HL-60/S4 treated with phorbol 12-myristate 13-acetate at 8.2 ng/mL for 4 days and 3 days (cell line): ENCODE data around the gene LRWD1.
"Not testable (repeated sequence)": the region's sequence is repeated elsewhere in the genome, so short reads cannot be mapped to it uniquely, and the experiment has no call there.

Experiments used
- in situ Hi-C: fragments of 300-500 bp; cut with MboI; formaldehyde crosslinking; loops from 2 replicates; pipeline ENCODE4 v1.15.0; 2022; ENCODE audit warnings: low sequenced_read_pairs

LRWD1 gene

DNA sequence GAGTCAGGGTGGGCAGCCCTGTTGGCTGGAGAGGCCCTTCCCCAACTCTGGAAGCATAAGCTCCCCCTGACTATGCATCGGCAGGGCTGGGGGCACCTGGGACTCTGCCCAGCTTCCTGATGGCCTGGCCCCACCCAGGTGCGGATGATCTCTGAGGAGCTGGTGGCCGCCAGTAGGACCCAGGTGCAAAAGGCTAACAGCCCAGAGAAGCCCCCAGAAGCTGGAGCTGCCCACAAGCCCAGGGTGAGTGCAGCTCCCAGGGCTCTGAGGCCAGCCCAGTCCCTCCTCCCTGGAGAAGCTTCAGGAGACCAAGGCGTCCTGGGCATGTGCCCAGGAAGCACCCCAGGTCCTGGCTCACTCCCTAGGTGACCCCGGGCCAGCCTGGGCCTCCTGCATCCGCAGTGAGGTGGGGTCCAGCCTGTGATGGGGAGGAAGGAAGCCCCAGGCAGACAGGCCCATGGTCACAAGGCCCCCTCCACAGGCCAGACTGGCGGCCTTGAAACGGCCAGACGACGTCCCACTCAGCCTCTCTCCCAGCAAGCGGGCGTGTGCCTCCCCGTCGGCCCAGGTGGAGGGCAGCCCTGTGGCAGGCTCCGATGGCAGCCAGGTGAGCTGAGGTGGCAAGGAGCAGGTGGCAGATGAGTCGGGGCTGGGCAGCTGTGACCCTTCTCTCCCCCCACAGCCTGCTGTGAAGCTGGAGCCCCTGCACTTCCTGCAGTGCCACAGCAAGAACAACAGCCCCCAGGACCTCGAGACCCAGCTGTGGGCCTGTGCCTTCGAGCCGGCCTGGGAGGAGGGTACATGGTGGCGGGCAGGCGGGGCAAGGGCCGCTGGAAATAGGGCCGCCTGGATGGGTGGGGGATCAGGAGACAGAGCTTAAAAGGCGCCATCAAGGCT is 3.0 kb downstream of the LRWD1 start:
- in situ Hi-C loops, result no loop called here

DNA sequence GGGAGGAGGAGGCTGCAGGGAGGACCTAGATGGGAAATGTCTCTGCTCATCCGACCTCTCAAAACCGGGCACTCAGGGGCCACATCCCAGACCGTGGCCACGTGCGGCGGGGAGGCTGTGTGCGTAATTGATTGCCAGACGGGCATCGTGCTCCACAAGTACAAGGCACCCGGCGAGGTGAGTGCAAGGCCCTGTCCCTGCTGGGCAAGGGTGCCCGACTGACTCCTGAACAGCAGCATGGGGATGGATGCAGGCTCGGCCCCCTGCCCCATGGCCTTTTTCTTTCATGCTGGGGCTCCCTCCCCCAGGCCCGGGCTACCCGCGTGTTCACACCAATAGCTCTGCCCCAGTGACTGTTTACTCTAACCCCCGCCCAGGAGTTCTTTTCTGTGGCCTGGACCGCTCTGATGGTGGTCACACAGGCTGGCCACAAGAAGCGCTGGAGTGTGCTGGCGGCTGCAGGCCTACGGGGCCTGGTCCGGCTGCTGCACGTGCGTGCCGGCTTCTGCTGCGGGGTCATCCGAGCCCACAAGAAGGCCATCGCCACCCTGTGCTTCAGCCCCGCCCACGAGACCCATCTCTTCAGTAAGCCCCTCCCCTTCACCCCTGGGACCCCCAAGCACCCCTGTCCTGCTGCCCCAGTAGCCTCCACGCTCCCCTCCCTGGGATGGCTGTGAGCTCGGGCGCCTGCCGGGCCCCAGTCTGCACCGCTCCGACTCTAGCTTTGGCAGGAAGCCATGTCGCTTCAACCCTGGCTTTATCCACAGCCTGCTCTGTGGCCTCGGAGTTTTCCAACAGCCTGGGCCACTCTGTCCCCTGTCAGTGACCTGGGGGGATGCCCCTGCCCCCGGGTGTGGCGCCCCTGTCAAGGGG is 3.9 kb downstream of the LRWD1 start:
- in situ Hi-C loops, result no loop called here

- in situ Hi-C loops, result no loop called here
These were observed 4.7 kb downstream of the LRWD1 start for GRCh38 chr7:102469351-102469971.

GRCh38 chr7:102469972-102470825 is 5.4 kb downstream of the LRWD1 start:
- in situ Hi-C loops, result no loop called here

- in situ Hi-C loops, result no loop called here
These were observed 7.0 kb downstream of the LRWD1 start for GRCh38 chr7:102471791-102472125.

DNA sequence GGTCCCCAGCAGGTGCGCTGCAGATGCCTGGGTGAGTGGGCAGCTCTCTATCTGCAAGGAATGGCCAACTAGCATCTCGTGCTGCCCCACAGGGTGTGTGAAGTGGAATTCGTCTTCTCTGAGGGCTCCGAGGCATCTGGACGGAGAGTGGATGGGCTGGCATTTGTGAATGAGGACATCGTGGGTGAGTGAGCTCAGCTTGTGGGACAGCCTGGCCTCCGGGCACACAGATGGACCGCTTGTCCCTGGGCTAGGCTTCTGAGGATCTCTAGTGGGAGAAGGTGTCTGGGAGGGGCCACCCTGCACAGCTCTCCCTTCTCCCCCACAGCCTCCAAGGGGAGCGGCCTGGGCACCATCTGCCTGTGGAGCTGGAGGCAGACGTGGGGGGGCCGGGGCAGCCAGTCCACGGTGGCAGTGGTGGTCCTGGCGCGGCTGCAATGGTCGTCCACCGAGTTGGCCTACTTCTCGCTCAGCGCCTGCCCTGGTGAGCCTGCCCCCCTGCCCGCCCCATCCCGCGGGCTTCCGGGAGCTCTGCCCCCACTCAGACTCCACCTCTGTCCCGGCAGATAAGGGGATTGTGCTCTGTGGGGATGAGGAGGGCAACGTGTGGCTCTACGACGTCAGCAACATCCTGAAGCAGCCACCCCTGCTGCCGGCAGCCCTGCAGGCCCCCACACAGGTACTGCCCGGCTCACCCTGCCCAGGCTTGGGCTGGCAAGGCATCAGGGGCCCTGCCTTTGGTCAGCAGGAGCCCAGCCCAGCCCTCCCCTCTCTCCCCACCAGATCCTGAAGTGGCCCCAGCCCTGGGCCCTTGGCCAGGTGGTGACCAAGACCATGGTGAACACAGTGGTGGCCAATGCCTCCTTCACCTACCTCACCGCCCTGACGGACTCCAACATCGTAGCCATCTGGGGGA is 7.6 kb downstream of the LRWD1 start:
- in situ Hi-C loops, result no loop called here

GRCh38 chr7:102473271-102473991 is 8.6 kb downstream of the LRWD1 start:
- in situ Hi-C loops, result no loop called here

- in situ Hi-C loops, result not testable (repeated sequence)
These were observed 9.3 kb downstream of the LRWD1 start for GRCh38 chr7:102474116-102474515.

DNA sequence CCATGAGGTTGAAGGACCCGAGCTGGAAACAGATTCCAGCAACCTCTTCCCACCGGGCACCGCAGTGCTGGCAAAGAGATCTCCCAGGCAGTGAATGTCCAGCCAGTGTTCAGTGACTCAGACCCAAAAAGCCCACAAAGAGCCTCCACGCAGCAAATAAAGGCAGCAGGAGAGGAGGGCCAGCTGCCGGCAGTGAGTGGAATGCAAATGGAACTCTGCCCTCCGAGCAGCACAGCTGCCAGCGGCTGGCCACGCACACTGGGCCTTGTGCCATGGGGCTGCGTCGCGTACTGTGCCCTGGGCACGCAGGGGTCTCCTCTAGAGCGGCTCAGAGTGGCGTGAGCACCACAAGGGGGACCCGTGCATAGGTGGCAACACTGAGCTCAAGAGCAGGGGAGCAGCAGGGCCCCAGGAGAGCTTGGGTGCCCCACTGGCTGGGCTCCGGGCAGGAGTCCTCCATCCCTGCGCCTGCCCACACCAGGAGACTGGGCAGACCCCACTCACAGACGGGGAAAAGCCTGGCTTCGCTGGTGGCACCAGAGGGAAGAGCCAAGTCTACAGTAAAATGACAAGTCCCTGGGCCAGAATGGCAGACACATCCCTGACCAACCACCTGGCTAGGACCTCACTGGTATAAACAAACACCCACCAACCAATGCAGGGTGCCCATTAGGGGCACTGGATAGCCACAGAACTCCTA is 10.1 kb downstream of the LRWD1 start:
- in situ Hi-C loops, result not testable (repeated sequence)

DNA sequence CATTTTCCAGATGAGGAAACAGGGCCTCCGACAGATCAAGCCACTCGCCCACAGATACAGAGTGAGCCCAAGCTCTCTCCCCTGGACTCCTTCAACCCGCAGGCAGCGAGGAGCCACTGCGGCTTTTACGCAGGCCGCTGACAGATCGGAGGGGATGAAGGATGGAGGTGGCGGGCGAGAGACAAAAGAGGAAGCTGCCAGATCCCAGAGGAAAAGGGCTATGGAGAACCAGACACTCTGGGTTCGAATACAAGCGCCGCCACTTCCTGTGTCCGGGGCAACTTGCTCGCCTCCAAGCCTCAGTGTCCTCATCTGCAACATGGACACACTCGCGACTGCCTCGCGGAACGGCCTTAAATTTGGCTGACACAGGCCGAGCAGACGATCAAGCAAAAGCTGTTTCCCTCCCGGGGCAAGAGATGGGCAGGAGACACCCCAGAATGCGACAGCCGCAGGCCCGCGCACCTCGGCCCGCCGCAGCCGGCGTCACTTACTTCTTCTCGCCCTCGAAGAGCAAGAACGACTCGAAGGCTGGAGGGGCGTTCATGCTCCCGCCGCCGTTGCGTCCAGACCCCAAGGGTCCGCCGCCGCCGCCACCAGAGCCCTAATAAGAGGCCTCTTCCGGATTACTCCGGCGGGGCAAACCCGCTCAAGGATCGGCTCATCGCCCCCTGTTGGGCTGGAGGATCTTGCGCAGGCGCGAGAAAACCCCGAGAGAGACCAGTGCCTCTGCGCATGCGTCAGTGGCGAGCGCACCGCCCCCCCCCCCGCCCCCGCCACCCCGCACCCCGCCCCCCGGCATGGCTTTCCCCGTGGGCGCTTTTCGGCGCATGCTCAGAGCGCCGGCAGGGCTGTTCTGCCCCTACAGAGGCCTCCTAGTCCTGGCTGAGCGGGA is 13.8 kb downstream of the LRWD1 start, which contains the start of gene POLR2J:
POLR2J (minus strand) TSS at position 609 of the 895 bp plus-strand sequence; CDS start at position 547, 62 bp downstream.
- in situ Hi-C loops, result not testable (repeated sequence)

- in situ Hi-C loops, result not testable (repeated sequence)
These were observed 14.4 kb downstream of the LRWD1 start for GRCh38 chr7:102479209-102479584.

- in situ Hi-C loops, result not testable (repeated sequence)
These were observed 15.3 kb downstream of the LRWD1 start for GRCh38 chr7:102479982-102480637.

DNA sequence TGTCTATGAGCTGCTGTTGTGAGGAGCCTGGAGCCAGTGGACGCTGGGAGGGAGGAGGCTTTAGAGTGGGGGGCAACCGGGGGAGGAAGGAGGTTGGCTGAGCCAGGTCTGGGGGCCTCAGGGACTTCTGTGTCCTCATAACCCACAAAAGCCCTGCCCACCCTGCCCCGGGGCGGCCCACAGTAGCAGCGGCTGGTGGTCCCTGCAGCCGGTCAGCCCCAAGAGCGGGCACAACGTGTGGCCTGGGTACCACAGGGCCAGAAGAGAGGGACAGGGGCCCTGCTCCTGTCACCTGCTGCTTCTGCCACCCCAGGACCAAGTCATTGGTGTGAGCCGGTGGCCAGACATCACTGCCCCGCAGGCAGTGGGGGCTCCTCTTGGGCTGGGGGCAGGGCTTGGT is 17.2 kb downstream of the LRWD1 start:
- in situ Hi-C loops, result not testable (repeated sequence)

GRCh38 chr7:102484317-102484716 is 19.5 kb downstream of the LRWD1 start:
- in situ Hi-C loops, result not testable (repeated sequence)

DNA sequence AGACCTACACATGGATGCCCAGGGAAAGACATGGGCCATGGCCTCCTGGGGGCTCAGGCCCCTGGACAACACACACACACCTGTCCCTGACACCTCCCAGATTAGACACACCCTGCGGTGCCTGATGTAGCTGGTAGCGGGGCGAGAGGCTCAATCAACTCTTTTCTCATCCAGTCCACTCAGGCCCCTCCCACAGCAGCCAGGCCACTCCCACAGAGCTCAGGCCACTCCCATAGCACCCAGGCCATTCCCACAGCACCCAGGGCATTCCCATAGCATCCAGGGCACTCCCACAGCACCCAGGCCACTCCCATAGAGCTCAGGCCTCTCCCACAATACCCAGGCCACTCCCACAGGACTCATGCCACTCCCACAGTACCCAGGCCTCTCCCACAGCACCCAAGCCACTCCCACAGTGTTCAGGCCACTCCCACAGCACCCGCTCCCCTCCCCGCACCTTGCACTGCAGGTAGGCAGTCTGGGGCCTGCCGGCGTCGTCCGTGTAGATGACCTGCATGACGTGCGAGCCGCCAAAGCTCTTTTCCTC is 25.8 kb downstream of the LRWD1 start:
- in situ Hi-C loops, result not testable (repeated sequence)

- in situ Hi-C loops, result not testable (repeated sequence)
These were observed 28.6 kb downstream of the LRWD1 start for GRCh38 chr7:102493220-102493935.
